CD4-positive, alpha-beta T cell treated with Interleukin-4 for 4 hours (primary cell): Measurements from ENCODE around the gene SPINT1.
A peak's percentile ranks its signal among the peaks of the same experiment; 100 is the strongest.

ENCODE experiments used
- DNase-seq: peaks from one replicate; pipeline ENCODE4 v3.0.0-alpha.2; 2020

Gene SPINT1

DNA sequence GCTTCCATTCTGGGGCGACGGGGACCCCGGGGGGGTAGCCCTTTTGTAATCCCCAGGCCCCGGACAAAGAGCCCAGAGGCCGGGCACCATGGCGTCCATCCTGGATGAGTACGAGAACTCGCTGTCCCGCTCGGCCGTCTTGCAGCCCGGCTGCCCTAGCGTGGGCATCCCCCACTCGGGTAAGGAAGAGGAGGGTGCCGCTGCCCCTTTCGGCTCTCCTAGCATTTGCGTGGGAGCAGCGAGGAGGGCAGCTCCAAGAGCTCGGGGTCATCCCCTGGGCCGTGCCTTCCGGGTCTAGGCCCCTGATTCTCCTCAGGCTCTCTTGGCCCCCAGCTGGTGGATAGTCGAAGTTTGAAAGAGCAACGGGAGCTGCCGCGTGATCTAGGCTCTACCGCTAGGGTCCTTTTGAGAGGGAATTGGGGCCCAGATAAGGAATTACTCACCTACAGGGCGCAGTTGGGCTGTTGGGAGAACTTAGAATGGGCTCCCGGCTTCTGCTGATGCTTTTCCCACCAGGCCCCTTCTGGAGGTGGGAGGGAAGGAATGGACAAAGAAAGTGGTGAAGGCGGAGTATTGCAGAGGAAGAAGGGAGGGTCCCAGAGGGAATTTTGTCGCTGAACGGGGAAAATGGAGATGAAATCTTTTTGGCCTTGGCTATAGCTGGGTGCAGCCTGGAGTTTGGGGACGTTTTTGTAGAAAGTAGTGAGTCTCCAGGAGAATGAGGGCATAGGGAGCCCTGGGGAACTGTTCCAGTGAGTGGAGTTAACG, 51.0 kb downstream of the SPINT1 start:
- peak; percentile 56 for DNase-seq

DNA sequence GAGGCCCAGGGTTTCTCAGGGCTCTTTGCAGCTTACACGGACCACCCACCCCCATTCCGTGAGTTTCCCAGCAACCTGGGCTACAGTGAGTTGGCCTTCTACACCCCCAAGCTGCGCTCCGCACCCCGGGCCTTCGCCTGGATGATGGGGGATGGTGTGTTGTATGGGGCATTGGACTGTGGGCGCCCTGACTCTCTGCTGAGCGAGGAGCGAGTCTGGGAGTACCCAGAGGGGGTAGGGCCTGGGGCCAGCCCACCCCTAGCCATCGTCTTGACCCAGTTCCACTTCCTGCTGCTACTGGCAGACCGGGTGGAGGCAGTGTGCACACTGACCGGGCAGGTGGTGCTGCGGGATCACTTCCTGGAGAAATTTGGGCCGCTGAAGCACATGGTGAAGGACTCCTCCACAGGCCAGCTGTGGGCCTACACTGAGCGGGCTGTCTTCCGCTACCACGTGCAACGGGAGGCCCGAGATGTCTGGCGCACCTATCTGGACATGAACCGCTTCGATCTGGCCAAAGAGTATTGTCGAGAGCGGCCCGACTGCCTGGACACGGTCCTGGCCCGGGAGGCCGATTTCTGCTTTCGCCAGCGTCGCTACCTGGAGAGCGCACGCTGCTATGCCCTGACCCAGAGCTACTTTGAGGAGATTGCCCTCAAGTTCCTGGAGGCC, 55.8 kb downstream of the SPINT1 start:
- DNase-seq = no peak

DNA sequence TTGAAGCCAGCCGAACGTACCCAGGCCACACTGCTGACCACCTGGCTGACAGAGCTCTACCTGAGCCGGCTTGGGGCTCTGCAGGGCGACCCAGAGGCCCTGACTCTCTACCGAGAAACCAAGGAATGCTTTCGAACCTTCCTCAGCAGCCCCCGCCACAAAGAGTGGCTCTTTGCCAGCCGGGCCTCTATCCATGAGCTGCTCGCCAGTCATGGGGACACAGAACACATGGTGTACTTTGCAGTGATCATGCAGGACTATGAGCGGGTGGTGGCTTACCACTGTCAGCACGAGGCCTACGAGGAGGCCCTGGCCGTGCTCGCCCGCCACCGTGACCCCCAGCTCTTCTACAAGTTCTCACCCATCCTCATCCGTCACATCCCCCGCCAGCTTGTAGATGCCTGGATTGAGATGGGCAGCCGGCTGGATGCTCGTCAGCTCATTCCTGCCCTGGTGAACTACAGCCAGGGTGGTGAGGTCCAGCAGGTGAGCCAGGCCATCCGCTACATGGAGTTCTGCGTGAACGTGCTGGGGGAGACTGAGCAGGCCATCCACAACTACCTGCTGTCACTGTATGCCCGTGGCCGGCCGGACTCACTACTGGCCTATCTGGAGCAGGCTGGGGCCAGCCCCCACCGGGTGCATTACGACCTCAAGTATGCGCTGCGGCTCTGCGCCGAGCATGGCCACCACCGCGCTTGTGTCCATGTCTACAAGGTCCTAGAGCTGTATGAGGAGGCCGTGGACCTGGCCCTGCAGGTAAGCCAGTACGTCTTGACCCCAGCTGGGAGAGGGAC, 56.6 kb downstream of the SPINT1 start:
- DNase-seq = no peak

DNA sequence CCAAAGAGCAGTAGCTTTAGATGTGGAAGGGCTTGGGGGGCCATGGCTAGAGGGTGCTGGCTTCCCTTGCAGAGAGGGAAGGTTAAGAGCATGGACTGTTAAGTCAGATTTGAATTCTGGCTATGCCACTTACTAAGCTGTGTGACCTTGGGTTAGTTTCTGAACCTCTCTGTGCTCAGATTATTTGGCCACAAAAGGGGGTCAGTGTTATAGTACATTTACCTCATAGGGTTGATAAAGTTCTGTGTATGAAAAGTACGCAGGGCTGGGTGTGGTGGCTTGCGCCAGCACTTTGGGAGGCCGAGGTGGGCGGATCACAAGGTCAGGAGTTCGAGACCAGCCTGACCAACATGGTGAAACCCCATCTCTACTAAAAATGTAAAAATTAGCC, 57.2 kb downstream of the SPINT1 start:
- DNase-seq = no peak

DNA sequence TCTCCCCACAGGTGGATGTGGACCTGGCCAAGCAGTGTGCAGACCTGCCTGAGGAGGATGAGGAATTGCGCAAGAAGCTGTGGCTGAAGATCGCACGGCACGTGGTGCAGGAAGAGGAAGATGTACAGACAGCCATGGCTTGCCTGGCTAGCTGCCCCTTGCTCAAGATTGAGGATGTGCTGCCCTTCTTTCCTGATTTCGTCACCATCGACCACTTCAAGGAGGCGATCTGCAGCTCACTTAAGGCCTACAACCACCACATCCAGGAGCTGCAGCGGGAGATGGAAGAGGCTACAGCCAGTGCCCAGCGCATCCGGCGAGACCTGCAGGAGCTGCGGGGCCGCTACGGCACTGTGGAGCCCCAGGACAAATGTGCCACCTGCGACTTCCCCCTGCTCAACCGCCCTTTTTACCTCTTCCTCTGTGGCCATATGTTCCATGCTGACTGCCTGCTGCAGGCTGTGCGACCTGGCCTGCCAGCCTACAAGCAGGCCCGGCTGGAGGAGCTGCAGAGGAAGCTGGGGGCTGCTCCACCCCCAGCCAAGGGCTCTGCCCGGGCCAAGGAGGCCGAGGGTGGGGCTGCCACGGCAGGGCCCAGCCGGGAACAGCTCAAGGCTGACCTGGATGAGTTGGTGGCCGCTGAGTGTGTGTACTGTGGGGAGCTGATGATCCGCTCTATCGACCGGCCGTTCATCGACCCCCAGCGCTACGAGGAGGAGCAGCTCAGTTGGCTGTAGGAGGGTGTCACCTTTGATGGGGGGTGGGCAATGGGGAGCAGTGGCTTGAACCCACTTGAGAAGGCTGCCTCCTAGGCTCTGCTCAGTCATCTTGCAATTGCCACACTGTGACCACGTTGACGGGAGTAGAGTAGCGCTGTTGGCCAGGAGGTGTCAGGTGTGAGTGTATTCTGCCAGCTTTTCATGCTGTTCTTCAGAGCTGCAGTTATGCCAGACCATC, 59.0 kb downstream of the SPINT1 start:
- DNase-seq = no peak

DNA sequence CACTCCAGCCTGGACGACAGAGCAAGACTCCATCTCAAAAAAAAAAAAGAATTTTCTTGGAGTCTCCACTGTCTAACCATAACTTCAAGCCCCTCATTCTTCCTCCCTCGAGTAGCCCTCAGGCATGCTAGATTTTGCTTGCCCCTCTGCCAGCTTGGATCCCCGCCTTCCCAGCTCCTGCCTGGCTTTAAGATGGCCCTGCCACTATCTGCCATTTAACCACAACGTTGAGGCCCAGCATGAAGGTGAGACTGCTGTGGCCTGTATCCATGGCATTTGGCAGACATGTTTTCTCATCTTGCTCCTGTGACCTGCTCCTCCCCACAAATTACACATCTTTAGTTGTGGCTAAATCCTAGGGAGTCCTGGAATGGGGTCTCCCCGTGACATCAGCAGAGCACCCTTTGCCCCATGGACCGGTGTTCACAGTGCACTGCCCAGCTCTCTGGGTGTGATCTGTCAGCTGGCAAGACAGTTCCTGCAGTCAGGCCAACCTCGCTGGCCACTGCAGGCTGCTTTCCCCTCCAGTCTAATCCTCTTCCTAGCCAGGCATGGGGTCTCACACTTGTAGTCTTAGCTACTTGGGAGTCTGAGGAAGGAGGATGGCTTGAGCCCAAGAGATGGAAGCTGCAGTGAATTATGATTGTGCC, 60.8 kb downstream of the SPINT1 start:
- DNase-seq = no peak

DNA sequence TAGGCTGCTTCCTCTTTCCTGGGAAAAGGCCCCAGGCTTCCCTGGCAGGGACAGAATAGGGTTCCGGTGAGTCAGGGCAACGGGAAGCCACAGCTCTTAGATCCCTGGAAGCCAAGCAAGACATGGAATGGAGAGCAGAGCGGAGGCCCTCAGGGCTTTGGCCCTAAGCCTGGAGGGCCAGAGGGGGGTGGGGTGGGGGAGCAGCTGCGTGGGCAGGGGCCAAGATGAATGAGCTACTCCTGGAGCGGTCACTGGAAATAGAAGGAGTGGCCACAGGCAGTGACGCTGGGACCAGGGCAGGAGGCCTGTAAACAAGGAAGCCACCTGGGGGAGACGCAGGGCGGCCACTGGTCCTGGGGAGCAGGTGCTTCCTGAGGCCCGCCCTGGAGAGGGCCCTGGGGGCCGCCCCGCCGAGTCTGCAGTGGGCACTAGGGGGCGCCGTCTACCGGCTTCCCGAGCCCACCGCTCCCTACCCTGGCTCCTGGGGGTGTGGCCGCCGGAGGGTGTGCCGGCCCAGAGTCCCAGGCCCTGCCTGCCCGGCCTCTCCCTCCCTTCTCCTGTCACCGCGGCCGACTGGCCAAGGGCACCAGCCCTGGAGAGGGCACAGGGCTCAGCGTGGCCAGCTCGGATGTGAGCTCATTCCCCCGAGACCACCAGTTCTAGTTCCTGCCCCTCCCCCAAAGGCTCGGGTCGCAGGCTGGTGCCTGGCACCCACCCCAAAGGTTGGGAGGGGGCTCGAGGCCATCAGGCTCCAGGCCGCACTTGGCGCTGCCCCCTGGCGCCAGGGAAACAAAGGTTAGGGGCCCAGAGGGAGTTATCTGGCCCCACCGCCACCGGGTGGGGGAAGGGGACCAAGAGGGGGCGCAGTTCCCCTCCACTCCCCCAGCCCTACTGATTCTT, 62.5 kb downstream of the SPINT1 start:
- DNase-seq = peak; percentile 46

DNA sequence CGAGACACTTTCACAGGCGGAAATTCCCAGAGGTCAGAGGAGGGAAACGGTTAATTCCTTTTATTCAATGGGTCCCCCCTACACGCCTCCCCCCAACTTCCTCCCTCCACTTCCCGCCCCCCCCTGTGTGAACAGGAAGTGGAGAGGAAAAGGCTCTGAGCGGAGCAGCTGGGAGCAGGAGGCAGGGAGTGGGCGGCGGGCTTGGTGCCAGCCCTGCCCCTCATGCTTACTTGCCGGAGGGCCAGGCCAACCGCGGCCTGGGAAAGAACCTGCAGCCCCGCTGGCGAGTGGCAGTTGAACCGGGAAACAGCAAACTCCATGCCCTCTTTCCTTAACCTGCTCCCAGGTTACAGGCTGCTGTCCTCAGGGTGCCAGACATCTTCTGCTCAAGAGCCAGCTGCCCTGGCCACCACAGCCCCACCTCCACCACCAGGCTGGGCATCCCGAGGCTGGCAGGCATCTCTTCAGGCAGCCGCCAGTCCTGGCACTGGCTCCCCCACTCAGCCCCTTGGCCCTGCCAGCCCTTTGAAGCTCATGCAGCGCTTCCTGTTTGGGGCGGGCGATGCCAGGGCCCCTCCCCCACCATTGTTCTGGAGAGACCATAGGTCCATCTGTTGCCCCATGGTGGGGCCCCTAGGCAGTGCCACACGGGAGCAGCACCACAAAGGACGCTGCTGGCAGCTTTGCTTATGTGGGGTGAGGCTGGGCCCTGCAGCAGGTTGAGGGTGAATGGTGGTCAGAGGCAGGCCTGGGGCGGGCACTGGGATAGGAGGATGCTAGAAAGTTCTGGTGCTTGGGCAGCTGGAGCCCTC, 63.3 kb downstream of the SPINT1 start:
- DNase-seq = peak; percentile 48
